C4-2B (cell line): ENCODE measurements around the gene POTEJ.
"Not testable (repeated sequence)": the region's sequence is repeated elsewhere in the genome, so short reads cannot be mapped to it uniquely, and the experiment has no call there.

Experiments used
- CTCF ChIP-seq: fragments of 450-650 bp; conservative IDR thresholded peaks from 2 replicates; pipeline ENCODE4 v1.5.1; 2017; ENCODE audit warnings: mild to moderate bottlenecking
- ZFX ChIP-seq: fragments of 450-650 bp; IDR thresholded peaks from 2 replicates; pipeline ENCODE4 v1.6.1; 2017

GRCh38 chr2:130628784-130629475 is 17.7 kb downstream of the POTEJ start:
- TF ChIP-seq CTCF, ZFX: not testable (repeated sequence)
